ENCODE data around the gene EIF3L.
A peak's percentile ranks its signal among the peaks of the same experiment; 100 is the strongest.

EIF3L gene

DNA sequence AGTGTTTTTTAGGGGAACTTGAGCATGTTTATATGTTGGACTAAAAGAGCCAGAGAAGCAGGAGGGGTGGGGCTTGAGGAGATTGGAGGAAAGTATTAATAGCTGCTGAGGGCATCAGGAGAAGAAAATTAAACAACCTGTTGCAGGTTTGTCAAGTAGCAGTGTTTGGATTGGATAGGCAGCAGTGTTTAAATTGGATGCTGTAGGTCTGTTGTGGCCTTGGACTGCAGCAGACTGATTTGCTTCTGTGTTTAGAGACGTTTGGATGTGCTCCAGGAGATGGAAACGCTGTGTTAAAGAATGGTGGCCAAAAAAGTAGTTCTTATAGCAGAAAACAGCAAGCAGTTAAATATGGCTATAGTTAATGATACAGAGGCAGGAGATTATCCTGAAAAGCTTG lies 5.7 kb downstream of the EIF3L start:
- Histone ChIP-seq H2AFZ (ENCODE audit: low read depth, low read length) (no peak overlapping the region), H3K9ac (ENCODE audit: low read length) (no peak overlapping the region), H3K4me1 (ENCODE audit: control insufficient read depth, insufficient read depth, low read depth, low read length) (peaks cover 3% of the 10 kb centered on the region), H3K18ac (ENCODE audit: low read depth in 1 of 2, low read length in 2 of 2) (no peak overlapping the region), H4K8ac (ENCODE audit: low read length) (no peak overlapping the region), H3K79me1 (replicated peaks; ENCODE audit: low read length, poor library complexity, severe bottlenecking) (peaks cover 14% of the 10 kb centered on the region), H3K9me3 (ENCODE audit: control insufficient read depth, low read length) (no peaks in the 10 kb centered on the region), H2BK120ac (ENCODE audit: low read depth, low read length) (no peak overlapping the region), H4K91ac (ENCODE audit: low read length) (no peak overlapping the region), H2AK5ac (ENCODE audit: low read length, severe bottlenecking) (no peak overlapping the region), H3K23ac (ENCODE audit: low read length in 2 of 2) (no peak overlapping the region), H3K4me2 (ENCODE audit: low read length, poor library complexity, severe bottlenecking) (no peak overlapping the region), H3K27me3 (ENCODE audit: control insufficient read depth in 1 of 2, insufficient read depth in 1 of 2, low read length in 2 of 2) (no peaks in the 10 kb centered on the region), H3K14ac (ENCODE audit: low read length in 2 of 2) (no peak overlapping the region), H2BK15ac (ENCODE audit: low read depth, poor library complexity, severe bottlenecking) (no peak overlapping the region), H3K36me3 (ENCODE audit: control insufficient read depth in 1 of 2, insufficient read depth in 2 of 2, low read depth in 1 of 2, low read length in 2 of 2) (peaks cover 41 to 85% of the 10 kb centered on the region in 2 experiments), H3K4ac (ENCODE audit: low read depth in 1 of 2, low read length in 2 of 2) (no peak overlapping the region), H3K27ac (ENCODE audit: low read length, poor library complexity, severe bottlenecking) (no peak overlapping the region), H2BK12ac (ENCODE audit: low read length in 2 of 2) (no peak overlapping the region), H2BK5ac (ENCODE audit: low read depth, low read length, poor library complexity, severe bottlenecking) (no peak overlapping the region), H3K4me3 (ENCODE audit: insufficient read depth in 1 of 2, low read depth in 1 of 2, low read length in 2 of 2) (no peak overlapping the region)
- no peak for DNase-seq
- 87% methylated on average over 2 of the region's 2 CpGs for WGBS

DNA sequence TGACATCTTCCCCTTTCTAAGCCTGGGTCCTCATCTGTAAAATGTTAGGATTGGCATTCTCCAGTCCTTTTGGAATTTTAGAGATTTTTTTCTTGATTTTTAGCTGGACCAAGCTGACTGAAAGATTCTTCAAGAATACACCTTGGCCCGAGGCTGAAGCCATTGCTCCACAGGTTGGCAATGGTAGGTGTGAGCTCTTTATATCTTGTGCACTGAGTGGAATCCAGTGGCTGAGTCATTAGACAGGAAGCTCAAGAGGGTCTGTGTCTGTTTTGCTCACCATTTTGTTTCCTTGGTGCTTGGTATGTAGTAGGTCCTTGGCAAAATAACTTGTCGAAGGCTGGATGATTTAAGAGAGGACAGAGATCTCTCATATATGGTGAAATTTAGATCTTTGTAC lies 6.2 kb downstream of the EIF3L start:
- H3K23ac ChIP-seq (ENCODE audit: low read length in 2 of 2), result no peak overlapping the region
- no peak overlapping the region for H3K14ac ChIP-seq (ENCODE audit: low read length in 2 of 2)
- no peak overlapping the region for H3K18ac ChIP-seq (ENCODE audit: low read depth in 1 of 2, low read length in 2 of 2)
- no peak overlapping the region for H2BK5ac ChIP-seq (ENCODE audit: low read depth, low read length, poor library complexity, severe bottlenecking)
- no peaks in the 10 kb centered on the region for H3K27me3 ChIP-seq (ENCODE audit: control insufficient read depth in 1 of 2, insufficient read depth in 1 of 2, low read length in 2 of 2)
- H2BK12ac ChIP-seq (ENCODE audit: low read length in 2 of 2), result no peak overlapping the region
- WGBS, result 93% methylated on average over 1 of the region's 2 CpGs
- no peaks in the 10 kb centered on the region for H3K9me3 ChIP-seq (ENCODE audit: control insufficient read depth, low read length)
- no peak overlapping the region for H3K4ac ChIP-seq (ENCODE audit: low read depth in 1 of 2, low read length in 2 of 2)
- no peak for DNase-seq
- H3K4me3 ChIP-seq (ENCODE audit: insufficient read depth in 1 of 2, low read depth in 1 of 2, low read length in 2 of 2), result no peak overlapping the region
- no peak overlapping the region for H4K8ac ChIP-seq (ENCODE audit: low read length)
- no peak overlapping the region for H2BK120ac ChIP-seq (ENCODE audit: low read depth, low read length)
- no peak overlapping the region for H3K27ac ChIP-seq (ENCODE audit: low read length, poor library complexity, severe bottlenecking)
- H2AK5ac ChIP-seq (ENCODE audit: low read length, severe bottlenecking), result no peak overlapping the region
- no peak overlapping the region for H4K91ac ChIP-seq (ENCODE audit: low read length)
- no peak overlapping the region for H2AFZ ChIP-seq (ENCODE audit: low read depth, low read length)
- H3K36me3 ChIP-seq (ENCODE audit: control insufficient read depth in 1 of 2, insufficient read depth in 2 of 2, low read depth in 1 of 2, low read length in 2 of 2), result peaks cover 45 to 90% of the 10 kb centered on the region in 2 experiments
- H3K4me2 ChIP-seq (ENCODE audit: low read length, poor library complexity, severe bottlenecking), result no peak overlapping the region
- no peak overlapping the region for H2BK15ac ChIP-seq (ENCODE audit: low read depth, poor library complexity, severe bottlenecking)
- no peaks in the 10 kb centered on the region for H3K4me1 ChIP-seq (ENCODE audit: control insufficient read depth, insufficient read depth, low read depth, low read length)
- H3K9ac ChIP-seq (ENCODE audit: low read length), result no peak overlapping the region
- H3K79me1 ChIP-seq (replicated peaks; ENCODE audit: low read length, poor library complexity, severe bottlenecking), result peaks cover 14% of the 10 kb centered on the region

DNA sequence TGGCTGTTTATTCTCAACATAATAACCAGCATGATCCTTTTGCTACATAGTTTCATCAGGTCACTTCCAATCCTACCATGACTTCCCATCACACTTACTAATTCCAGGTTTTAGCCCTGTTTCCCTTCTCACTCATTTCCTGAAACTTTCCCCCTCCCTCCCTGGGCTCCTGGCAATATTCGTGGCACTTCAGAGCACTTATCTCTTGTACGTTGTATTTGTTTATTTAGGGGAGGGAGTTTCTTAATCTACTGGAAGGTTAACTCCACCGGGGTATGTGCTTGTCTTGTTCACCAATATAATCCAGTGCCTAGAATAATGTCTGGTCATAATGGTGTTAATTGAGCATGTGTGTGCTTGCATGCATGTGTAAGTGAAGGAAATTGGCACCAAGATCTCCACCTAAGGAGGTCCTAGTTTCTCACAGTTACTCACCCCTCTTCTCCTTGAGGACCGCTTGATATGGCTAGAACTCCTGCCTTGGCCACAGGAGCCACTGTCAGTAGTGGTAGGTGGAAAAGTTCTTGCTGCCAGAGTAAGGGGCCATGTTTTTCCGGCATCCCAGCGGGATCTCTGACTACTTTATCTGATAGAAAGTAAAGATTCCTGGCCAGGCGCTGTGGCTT lies 11.7 kb downstream of the EIF3L start:
- peak; percentile 20 for DNase-seq
- H2BK15ac ChIP-seq (ENCODE audit: low read depth, poor library complexity, severe bottlenecking), result no peak overlapping the region
- H3K9me3 ChIP-seq (ENCODE audit: control insufficient read depth, low read length), result no peaks in the 10 kb centered on the region
- H3K18ac ChIP-seq (ENCODE audit: low read depth in 1 of 2, low read length in 2 of 2), result no peak overlapping the region
- H3K23ac ChIP-seq (ENCODE audit: low read length in 2 of 2), result no peak overlapping the region
- H3K4ac ChIP-seq (ENCODE audit: low read depth in 1 of 2, low read length in 2 of 2), result no peak overlapping the region
- no peak overlapping the region for H2BK5ac ChIP-seq (ENCODE audit: low read depth, low read length, poor library complexity, severe bottlenecking)
- no peak overlapping the region for H2BK12ac ChIP-seq (ENCODE audit: low read length in 2 of 2)
- H4K8ac ChIP-seq (ENCODE audit: low read length), result no peak overlapping the region
- no peak overlapping the region for H3K14ac ChIP-seq (ENCODE audit: low read length in 2 of 2)
- no peaks in the 10 kb centered on the region for H3K27me3 ChIP-seq (ENCODE audit: control insufficient read depth in 1 of 2, insufficient read depth in 1 of 2, low read length in 2 of 2)
- 70% methylated on average over 7 of the region's 7 CpGs for WGBS
- no peak overlapping the region for H2AK5ac ChIP-seq (ENCODE audit: low read length, severe bottlenecking)
- no peak overlapping the region for H4K91ac ChIP-seq (ENCODE audit: low read length)
- H2AFZ ChIP-seq (ENCODE audit: low read depth, low read length), result no peak overlapping the region
- no peak overlapping the region for H2BK120ac ChIP-seq (ENCODE audit: low read depth, low read length)
- no peak overlapping the region for H3K4me3 ChIP-seq (ENCODE audit: insufficient read depth in 1 of 2, low read depth in 1 of 2, low read length in 2 of 2)
- peaks cover 12% of the 10 kb centered on the region for H3K79me1 ChIP-seq (replicated peaks; ENCODE audit: low read length, poor library complexity, severe bottlenecking)
- no peak overlapping the region for H3K27ac ChIP-seq (ENCODE audit: low read length, poor library complexity, severe bottlenecking)
- H3K4me1 ChIP-seq (ENCODE audit: control insufficient read depth, insufficient read depth, low read depth, low read length), result no peaks in the 10 kb centered on the region
- peaks cover 50 to 87% of the 10 kb centered on the region in 2 experiments for H3K36me3 ChIP-seq (ENCODE audit: control insufficient read depth in 1 of 2, insufficient read depth in 2 of 2, low read depth in 1 of 2, low read length in 2 of 2)
- no peak overlapping the region for H3K9ac ChIP-seq (ENCODE audit: low read length)
- H3K4me2 ChIP-seq (ENCODE audit: low read length, poor library complexity, severe bottlenecking), result no peak overlapping the region

DNA sequence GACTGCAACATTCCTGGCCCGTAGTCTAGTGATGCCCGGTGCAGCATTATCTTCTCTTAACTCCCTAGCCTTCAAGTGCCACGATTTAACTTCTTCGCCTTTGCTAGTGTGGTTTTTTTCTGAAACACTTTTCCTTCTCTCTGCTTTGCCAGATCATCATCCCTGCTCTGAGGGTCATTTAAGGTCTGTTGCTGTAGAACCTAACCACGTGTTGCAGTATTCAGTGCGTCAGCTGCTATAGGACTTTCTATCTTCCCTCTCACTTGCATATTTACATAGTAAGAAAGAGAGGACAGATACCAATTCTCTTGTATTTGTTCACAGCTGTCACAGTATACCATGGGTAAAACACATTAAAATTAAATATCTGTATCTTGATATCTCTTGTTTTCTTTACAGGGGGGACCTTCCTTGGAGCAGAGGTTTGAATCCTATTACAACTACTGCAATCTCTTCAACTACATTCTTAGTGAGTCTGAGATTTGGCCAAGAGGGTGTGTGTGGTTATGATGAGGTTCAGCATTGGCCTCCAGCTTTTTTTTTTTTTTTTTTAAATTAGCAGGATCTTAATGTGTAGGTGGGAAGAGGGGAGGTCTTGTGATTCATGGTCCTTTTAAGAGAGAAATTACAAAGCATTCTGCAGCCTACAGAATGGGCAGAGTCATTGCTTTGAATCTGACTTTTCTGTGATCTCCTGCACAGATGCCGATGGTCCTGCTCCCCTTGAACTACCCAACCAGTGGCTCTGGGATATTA lies 13.5 kb downstream of the EIF3L start:
- Histone ChIP-seq H3K4ac (ENCODE audit: low read depth in 1 of 2, low read length in 2 of 2) (no peak overlapping the region), H4K91ac (ENCODE audit: low read length) (no peak overlapping the region), H3K14ac (ENCODE audit: low read length in 2 of 2) (no peak overlapping the region), H3K4me3 (ENCODE audit: insufficient read depth in 1 of 2, low read depth in 1 of 2, low read length in 2 of 2) (no peak overlapping the region), H4K8ac (ENCODE audit: low read length) (no peak overlapping the region), H3K18ac (ENCODE audit: low read depth in 1 of 2, low read length in 2 of 2) (no peak overlapping the region), H3K23ac (ENCODE audit: low read length in 2 of 2) (no peak overlapping the region), H2BK15ac (ENCODE audit: low read depth, poor library complexity, severe bottlenecking) (no peak overlapping the region), H2AFZ (ENCODE audit: low read depth, low read length) (no peak overlapping the region), H3K79me1 (replicated peaks; ENCODE audit: low read length, poor library complexity, severe bottlenecking) (peaks cover 17% of the 10 kb centered on the region), H2AK5ac (ENCODE audit: low read length, severe bottlenecking) (no peak overlapping the region), H3K36me3 (ENCODE audit: control insufficient read depth in 1 of 2, insufficient read depth in 2 of 2, low read depth in 1 of 2, low read length in 2 of 2) (peaks cover 51 to 85% of the 10 kb centered on the region in 2 experiments), H2BK12ac (ENCODE audit: low read length in 2 of 2) (no peak overlapping the region), H3K27me3 (ENCODE audit: control insufficient read depth in 1 of 2, insufficient read depth in 1 of 2, low read length in 2 of 2) (no peaks in the 10 kb centered on the region), H2BK120ac (ENCODE audit: low read depth, low read length) (no peak overlapping the region), H3K4me1 (ENCODE audit: control insufficient read depth, insufficient read depth, low read depth, low read length) (no peaks in the 10 kb centered on the region), H3K4me2 (ENCODE audit: low read length, poor library complexity, severe bottlenecking) (no peak overlapping the region), H3K9me3 (ENCODE audit: control insufficient read depth, low read length) (no peaks in the 10 kb centered on the region), H3K27ac (ENCODE audit: low read length, poor library complexity, severe bottlenecking) (no peak overlapping the region), H2BK5ac (ENCODE audit: low read depth, low read length, poor library complexity, severe bottlenecking) (no peak overlapping the region), H3K9ac (ENCODE audit: low read length) (peak overlapping the region; percentile 57)
- DNase-seq, result peak; percentile 13
- 100% methylated on average over 5 of the region's 7 CpGs for WGBS
